GM19372 (cell line): ENCODE results near the gene MAT2A.
"Not testable (repeated sequence)": the region's sequence is repeated elsewhere in the genome, so short reads cannot be mapped to it uniquely, and the experiment has no call there.

Experiments
- ATAC-seq: cut with Tn5 transposase; IDR thresholded peaks from one replicate; pipeline ENCODE4 v1.9.1; 2021; ENCODE audit warnings: mild to moderate bottlenecking, low read depth, moderate library complexity; ENCODE audit not compliant: unreplicated experiment

Gene MAT2A

DNA sequence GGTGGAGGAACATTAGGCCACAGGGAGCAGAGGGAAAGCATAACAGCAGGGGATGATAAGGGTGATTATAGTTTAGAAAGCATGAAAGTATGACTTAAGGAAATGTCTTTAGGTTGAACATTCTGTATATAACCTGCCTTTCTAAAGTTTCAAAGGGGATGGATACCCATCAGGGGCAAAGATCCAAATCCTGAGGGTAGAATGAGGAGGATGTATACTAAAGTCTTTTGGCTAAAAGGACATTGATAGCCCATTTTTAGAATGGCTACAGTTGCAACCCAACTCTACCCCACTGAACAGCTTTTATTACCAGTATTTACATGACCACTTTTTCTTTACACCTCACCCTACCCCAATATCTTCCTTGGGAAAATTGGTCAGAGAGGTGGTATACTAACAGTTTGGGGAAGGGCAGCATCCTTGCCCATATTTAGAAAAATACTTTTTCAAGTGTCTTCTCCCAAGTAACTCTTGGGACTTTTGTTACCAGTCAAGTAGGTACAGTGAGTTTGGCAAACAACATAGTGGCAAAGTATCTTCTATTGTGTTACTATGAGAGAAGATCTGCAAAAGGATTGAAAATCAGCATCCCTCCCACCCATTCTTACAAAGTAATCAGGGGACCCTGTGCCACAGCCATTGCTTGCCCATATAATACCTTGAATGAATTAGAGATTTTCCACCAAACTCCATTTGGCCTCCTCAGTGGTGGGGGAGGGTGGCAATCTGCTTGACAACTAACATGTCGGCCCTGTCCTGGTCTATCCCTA is 8.3 kb downstream of the MAT2A start:
- ATAC-seq, result no peak

DNA sequence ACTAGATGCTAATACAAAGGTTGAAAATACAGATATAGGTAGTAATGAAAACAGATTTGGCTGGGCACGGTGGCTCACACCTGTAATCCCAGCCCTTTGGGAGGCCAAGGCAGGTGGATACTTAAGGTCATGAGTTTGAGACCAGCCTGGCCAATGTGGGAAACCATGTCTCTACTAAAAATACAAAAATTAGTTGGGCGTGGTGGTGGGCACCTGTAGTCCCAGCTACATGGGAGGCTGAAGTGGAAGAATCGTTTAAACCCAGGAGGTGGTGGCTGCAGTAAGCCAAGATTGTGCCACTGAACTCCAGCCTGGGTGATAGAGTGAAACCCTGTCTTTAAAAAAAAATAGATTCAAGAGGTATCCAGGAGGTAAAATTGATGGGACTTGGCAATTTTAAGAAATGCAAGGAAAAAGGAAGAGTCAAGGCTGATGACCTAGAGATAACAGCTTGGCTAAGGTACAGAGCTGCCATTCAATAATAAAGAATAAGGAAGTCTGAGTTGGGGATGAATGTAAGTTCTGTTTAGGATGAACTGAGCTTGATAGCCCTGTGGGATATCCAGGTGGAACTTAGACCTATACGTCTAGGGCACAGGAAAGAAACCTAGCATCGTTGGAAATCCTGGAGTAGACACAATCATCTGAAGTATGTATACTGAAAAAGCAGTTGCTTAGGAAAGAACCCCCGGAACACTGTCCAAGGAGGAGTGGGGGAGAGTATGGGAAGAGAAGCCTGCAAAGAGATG is 9.1 kb downstream of the MAT2A start:
- no peak for ATAC-seq

DNA sequence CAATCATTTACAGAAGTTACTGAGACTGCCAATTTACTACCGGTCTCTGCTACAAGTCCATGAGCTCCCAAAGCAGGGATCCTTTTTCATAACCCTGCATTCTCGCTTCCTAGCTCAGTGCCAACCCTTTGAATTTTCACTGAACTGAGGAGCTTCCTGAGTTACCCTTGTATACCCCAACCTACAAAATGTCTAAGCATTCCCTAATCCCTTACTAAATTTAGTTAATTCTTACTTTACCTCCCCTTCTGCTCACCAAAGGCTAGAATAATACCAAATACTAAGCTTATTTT is 9.6 kb downstream of the MAT2A start:
- no peak for ATAC-seq

DNA sequence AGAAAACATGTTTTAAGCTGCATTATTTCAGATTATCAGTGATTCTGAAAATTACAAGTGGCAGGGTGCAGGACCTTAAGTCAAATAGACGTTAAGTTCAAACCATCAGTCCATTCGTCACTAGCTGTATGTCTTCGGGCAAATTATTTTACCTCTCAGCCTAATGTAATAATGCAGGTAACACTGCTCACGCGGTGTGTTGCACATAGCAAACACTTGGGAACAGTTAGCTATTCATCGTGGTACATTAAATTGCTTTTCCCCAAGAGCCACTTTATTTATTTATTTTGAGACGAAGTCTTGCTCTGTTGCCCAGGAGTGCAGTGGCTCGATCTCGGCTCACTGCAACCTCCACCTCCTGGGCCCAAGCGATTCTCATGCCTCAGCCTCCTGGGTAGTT is 10.1 kb downstream of the MAT2A start:
- ATAC-seq, result no peak

DNA sequence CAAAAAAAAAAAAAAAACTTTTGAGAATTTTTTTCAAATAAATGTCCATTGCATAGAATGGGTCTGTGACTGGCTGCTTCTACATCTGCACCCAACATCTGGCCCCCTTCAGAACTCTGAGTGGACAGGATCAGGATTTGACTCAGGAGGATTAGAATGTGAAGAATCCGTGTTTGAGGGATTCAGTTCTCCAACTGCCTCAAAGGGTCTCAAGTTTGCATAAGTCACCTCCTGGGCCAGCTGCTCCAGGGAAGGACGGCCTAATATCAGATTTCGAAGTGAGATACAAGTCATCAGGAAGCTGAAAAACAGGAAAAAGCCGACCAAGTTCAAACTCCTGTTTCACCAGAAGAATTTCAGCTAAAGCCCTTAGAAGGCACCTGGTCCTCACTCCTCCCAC is 10.9 kb downstream of the MAT2A start:
- ATAC-seq, result no peak

DNA sequence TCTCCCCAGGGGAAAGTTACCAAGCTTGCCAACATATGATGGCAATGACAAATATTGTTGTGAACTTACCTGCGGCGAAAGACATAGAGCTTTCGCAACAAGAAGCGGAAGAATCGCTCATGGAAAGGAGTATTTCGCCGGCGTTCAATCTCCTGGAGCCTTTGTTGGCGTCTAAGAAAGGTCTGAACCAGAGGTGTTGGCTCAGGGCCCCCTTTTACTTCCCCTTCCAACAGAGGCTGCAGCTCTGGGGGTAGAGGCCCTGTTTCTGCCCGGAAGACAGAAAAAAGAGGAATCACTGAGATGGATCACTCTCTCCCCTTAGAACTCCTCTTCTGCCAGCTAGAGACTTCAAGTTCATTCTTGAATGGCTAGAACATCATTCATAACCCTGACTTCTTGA is 11.5 kb downstream of the MAT2A start:
- ATAC-seq, result no peak

DNA sequence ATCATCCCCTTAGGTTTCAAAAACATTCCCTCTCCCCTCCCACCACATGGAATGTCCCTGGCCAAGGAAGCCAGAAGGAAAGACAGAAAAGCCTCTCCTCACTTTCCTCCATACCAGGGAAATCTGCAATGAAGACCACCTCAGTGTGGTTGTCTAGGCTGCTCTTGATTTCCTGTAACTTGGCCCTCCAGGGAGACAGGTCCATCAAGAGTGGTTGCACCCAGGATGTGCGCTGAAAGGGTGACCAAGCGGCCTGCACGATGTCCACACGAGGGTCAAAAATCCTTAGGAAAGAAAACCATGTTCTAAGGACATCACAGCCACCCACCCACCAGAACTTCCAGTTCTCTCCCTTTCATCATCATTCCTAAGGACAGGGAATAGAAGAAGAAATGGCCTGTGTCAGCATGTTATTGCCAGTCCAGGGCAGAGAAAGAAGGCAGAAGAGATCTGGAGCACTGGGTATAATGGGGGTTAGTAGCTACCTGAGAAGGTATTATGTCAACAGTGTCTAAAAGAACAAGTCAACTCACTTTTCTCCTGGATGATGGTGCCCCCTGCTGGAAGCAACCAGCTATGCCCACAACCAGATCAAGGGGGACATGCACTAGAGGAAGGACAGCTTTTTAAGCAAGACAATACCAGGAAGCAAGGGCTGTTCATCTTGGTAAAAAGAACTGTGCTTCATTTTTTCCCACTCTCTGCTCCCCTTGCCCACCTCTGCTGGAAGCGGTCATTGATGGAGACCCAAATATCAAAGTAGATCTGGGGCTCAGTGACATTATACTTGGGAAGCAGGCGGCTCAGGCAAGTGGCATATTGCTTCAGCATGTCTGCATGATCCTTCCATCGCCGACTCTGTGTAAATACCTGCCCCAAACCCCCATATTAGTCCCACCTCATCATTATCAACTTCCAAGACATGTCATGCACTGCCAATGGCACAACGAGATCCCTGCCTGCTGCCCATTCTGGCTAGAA is 13.0 kb downstream of the MAT2A start:
- peak; percentile 61 for ATAC-seq

DNA sequence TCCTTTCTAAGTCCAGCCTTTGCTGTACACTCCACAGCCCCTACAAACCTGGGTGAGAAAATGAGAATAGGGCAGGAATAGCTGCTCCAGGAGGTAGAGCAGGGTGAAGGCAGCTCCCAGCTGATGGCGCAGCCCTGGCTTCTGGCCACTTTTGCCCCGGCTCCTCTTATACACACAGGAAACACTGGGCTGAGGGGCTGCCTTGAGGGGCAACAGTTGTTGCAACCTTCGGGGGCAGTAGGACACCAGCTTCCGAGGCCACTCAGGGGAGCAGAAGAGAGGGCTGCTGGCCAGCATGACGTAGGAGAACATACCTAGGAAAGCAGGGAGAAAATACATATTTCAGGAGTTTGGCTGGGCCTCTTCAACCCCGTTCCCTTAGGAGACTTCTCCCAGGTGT is 14.2 kb downstream of the MAT2A start:
- no peak for ATAC-seq

DNA sequence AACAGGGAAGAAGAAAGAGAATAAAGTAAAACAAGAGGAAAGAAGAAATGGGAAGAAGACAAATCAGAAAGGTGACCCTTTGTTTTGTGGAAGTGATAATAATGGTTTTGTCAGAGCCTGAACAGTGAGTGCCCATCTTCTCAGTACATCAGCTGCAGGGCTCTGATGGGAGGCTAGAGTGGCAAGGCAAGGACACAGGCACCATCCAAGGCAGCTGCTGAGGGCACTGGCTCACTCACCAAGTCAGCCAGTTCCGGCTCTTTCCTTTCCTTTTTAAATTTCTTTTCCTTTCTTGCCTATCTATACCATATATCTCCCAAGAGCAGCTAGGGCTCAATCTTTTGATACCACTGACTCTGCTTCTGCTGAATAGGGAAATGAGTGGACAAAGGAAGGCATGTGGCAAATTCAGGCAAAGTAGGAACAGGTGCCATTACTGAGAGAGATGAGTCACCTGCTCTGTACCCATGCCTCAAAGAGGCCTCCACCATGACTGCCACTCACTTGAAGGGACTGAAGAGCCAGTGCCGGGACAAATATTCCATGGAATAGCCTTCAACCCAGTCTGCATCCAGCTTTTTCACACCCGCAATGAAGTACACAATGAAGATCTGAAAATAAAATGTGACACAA is 16.1 kb downstream of the MAT2A start:
- no peak for ATAC-seq

DNA sequence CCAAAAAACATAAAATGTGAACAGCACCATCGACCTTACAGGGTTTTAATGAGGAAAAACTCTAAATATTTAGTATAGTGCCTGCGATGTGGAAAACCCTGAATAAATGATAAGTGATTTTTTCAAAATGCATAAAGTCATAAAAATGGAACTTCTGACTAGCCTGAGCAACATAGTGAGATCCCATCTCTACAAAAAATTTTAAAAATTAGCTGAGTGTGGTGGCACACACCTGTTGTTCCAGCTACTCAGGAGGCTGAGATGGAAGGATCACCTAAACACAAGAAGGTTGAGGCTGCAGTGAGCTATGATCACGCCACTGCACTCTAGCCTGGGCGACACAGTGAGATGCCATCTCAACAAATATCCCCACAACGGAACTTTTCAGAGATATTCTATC is 18.2 kb downstream of the MAT2A start:
- no peak for ATAC-seq

DNA sequence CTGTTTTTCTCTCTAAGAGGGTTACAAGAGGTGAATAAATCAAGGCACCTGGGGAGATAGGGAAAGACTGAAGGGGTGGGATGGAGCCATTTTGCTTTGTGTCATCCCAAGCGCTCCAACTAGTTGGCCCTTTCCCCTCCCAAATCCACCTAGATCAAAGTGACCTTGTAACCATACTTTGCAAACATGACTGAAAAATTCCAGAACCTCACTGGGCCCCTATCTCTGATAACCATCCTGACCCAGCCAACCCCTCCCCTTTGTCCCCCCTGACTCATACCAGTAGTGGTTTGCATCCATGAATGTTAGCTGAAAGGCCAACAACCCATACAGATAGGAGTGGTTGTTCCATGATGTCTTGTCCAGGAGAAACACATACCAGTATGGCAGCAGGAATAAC is 19.2 kb downstream of the MAT2A start:
- no peak for ATAC-seq

DNA sequence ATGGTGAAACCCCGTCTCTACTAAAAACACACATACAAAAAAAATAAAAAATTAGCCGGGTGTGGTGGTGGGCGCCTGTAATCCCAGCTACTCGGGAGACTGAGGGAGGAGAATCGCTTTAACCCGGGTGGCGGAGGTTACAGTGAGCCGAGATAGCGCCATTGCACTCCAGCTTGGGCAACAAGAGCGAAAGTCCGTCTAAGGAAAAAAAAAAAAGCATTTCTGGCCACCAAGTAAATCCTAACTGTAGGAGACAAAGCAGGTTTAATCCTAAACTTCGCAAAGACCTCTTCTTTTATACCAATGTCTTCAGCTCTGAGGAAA is 21.4 kb downstream of the MAT2A start:
- not testable (repeated sequence) for ATAC-seq

DNA sequence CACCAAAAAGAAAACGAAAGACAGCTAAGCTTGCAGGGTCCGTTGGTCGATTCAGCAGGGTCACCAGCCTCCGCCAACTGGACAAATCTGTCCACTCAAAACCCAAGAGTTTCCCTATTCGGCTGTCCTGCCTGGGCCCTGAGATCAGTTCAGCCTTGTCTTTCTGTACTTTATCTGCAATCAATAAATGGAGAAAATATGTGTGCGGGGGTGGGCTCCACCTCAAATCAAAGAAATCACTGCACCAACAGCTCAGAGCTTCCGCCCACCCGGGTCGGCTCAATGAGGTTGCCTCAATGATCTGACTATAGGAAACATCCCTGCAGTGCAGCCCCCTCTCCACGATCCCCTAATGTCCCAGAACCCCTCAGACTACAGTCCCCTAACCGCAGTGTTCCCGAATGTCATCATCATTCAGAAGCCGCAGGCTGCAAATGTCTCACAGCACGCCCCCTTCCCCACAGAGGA is 21.9 kb downstream of the MAT2A start:
- ATAC-seq, result no peak

DNA sequence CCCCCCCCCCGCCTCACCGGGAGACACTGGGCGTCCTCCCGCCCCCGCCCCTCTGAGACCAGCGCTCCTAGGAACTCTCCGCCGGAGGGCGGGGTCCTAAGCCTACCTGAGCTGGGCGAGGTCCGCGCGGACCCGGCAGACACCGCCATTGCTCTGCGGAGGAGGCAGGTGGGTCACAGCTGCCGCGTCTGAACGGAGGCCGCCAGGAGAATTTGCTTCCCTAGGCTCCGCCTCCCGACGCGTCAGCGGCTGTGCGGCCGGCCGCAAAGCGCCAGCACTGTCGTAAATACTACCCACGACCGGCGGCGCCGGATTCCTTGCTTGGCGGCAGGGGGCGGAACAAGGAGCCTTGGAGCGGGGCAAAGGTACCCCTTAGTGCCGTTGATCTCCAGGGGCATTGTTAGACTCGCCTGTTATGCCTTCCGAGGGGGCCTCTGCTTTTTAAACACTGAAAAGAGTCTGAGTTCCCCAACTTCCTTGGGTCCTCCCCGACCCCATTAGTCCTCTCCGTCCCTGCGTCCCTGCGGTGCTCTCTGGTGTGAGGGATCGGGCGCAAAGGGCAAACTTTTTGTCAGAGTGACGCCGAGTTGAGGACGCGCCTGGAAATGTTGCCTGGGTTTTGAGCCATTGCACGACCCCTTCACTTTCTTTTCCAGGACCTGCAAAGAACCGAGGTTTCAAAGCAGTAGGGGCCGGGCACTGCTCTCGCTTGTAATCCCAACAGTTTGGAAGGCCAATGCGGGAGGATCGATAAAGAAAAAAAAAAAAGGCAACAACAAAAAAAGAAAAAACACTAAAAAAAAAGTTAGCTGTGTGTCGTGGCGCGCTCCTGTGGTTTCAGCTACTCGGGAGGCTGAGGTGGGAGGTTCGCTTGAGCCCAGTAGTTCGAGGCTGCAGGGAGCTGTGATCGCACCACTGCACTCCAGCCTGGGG is 22.6 kb downstream of the MAT2A start, which contains the start of gene GGCX:
Gene GGCX (minus strand): TSS at position 214 of the 933 bp plus-strand sequence. CDS start 65 bp downstream, at position 149.
- ATAC-seq, result peak; percentile 92

DNA sequence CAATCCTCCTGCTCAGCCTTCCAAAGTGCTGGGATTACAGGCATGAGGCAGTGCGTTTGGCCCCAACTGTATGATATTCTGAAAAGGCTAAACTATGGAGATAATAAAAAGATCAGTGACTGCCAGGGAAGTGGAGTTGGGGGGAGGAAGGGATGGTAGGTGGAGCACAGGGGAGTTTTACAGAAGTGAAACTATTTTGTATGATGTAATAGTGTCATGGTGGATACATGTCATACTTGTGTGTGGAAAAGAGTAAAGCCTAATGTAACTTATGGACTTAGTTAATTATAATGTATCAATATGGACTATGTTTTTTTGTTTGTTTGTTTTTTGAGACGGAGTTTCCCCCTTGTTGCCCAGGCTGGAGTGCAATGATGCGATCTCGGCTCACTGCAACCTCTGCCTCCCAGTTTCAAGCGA is 25.2 kb downstream of the MAT2A start:
- no peak for ATAC-seq

DNA sequence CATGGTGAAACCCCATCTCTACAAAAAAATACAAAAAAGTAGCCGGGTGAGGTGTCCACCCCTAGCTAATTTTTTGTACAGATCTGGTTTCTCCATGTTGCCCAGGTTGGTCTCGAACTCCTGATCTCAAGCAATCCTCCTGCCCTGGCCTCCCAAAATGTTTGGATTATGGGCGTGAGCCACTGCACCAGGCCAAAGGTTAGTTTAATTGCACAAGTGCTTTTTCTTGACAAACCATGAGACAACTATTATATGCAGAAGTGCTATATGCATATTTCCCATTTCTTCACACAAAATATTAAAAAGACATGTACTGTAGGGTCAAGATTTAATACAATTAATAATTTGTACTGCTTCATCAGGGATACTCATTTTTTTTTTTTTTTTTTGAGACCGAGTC is 27.3 kb downstream of the MAT2A start:
- ATAC-seq, result no peak

DNA sequence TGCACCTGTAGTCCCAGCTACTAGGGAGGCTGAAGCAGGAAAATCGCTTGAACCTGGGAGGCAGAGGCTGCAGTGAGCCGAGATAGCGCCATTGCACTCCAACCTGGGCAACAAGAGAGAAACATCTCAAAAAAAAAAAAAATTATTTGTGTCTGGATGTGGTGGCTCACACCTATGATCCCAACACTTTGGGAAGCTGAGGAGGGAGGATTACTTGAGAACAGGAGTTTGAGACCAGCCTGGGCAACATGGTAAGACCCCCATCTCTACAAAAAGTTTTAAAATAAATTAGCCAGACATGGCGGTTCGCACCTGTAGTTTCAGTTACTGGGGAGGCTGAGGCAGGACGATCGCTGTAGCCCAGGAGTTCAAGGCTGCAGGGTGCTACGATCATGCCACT is 36.8 kb downstream of the MAT2A start:
- ATAC-seq, result no peak

DNA sequence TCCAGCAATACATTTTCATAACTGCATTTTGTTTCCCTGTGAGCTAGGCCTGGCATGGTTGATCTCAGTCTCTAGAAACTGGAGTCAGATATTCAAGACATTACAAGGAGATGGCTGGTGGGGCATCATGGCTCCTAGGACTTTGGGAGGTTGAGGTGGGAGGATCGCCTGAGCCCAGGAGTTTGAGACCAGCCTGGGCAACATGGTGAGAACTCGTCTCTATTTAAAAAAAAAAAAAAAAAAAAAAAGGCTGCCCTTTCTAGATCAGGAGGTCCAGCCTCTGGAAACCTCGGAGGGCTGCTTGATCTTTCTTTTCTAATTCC is 38.1 kb downstream of the MAT2A start:
- ATAC-seq, result no peak

DNA sequence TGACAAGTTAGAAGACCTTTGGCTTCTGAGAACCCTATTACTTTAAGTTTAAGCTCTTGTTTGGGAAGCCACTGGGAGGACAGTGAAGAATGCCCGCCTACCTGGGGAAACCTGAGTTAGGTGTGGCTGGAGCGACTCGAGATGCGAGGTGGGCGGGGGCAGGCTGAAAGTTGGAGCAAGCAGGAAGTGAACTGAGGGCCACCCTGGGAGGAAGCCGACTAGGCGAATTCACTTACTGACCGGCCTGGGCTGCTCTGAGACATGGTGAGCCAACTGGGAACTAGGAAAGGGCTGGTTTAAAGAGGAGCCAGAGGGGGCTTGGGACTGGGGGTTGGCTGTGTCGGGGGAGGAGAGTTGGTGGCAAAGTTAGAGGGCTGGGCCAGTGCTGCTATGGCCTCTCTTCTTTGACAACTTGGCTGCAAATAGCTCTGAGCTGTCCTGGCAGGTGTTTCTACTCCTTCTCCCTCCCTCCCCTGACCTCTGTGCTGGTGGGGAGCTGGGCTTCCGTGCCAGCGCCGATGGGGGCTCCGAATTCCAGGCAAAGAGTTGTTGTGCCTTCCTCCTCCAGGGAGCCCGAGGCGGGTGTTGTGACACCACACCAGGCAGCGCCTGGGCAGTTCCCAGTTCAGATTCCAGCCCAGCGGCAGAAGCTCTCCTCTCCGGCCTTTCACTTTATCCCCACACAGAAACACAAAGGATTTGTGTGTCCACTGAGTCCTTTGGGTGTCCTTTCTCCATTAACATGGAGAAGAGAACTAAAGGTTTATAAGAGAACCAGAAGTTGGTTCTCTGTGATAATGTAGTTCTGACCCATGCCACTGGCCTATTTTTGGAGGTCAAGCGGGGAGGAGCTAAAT is 38.6 kb downstream of the MAT2A start, which contains the start of gene VAMP8:
Gene VAMP8 (plus strand): TSS at position 201 of the 857 bp plus-strand sequence. CDS start 61 bp downstream, at position 262.
- ATAC-seq, result peak; percentile 71
